GM06990 (cell line): ENCODE measurements around the gene RAB11B.

Source experiments
- DNase-seq: peaks from one replicate; pipeline ENCODE4 v3.0.0-alpha.2; 2011; ENCODE audit not compliant: insufficient read length; ENCODE audit errors: extremely low read depth
- H3K27me3 ChIP-seq: replicated peaks from 2 replicates; pipeline ENCODE4 v1.6.0; 2011; ENCODE audit warnings: low read length; ENCODE audit not compliant: control insufficient read depth, insufficient read depth
- H3K36me3 ChIP-seq: 2 replicates; pipeline ENCODE4 v1.5.1; 2011; ENCODE audit warnings: low read length; ENCODE audit not compliant: control insufficient read depth, insufficient read depth
- H3K4me3 ChIP-seq: replicated peaks from 2 replicates; pipeline ENCODE4 v1.5.1; 2011; ENCODE audit warnings: low read depth, mild to moderate bottlenecking, control low read depth, low read length
- CTCF ChIP-seq: IDR thresholded peaks from 2 replicates; pipeline ENCODE4 v1.5.1; 2011; ENCODE audit warnings: low read length, control low read depth, mild to moderate bottlenecking, inconsistent platforms; ENCODE audit not compliant: insufficient read depth, poor library complexity, severe bottlenecking

The RAB11B gene

GRCh38 chr19:8361921-8362793 is 28.0 kb upstream of the RAB11B start:
- DNase-seq = no peak
- H3K4me3 ChIP-seq = no peak overlapping the region
- H3K27me3 ChIP-seq = no peaks in the 10 kb centered on the region; the same call in 1 of the 2 replicates
- no peak for TF ChIP-seq CTCF
- no peaks in the 10 kb centered on the region for H3K36me3 ChIP-seq

GRCh38 chr19:8363803-8364771 is 26.1 kb upstream of the RAB11B start, which contains the start of gene ANGPTL4:
Gene ANGPTL4 (plus strand): TSS chr19:8364155. CDS start chr19:8364322, 167 bp downstream.
- DNase-seq = no peak
- peak within 1 kb of the TSS; percentile 2 for H3K4me3 ChIP-seq
- no peaks in the 10 kb centered on the region; the same call in 1 of the 2 replicates for H3K27me3 ChIP-seq

GRCh38 chr19:8366121-8366581 is 24.0 kb upstream of the RAB11B start:
- no peak overlapping the region for H3K4me3 ChIP-seq
- no peaks in the 10 kb centered on the region; the same call in 1 of the 2 replicates for H3K27me3 ChIP-seq
- no peak for TF ChIP-seq CTCF
- no peaks in the 10 kb centered on the region for H3K36me3 ChIP-seq
- no peak for DNase-seq

More at GRCh38 chr19:8363803-8364771, 26.1 kb upstream of the RAB11B start, which contains the start of gene ANGPTL4:
- no peaks in the 10 kb centered on the region for H3K36me3 ChIP-seq
- TF ChIP-seq CTCF = peak; percentile 11

- no peak for TF ChIP-seq CTCF
- no peaks in the 10 kb centered on the region for H3K36me3 ChIP-seq
- H3K27me3 ChIP-seq = no peaks in the 10 kb centered on the region; the same call in 1 of the 2 replicates
- DNase-seq = no peak
- no peak overlapping the region for H3K4me3 ChIP-seq
These were observed 23.2 kb upstream of the RAB11B start for GRCh38 chr19:8366961-8367326.

GRCh38 chr19:8367327-8368001 is 22.7 kb upstream of the RAB11B start:
- no peak for DNase-seq
- H3K36me3 ChIP-seq = no peaks in the 10 kb centered on the region
- no peak for TF ChIP-seq CTCF
- H3K27me3 ChIP-seq = no peaks in the 10 kb centered on the region; the same call in 1 of the 2 replicates
- no peak overlapping the region for H3K4me3 ChIP-seq
